ENCODE data around the gene ASB1.

The ASB1 gene

GRCh38 chr2:238483656-238484055 is 56.9 kb downstream of the ASB1 start:
- no peak overlapping the region for H3K9ac ChIP-seq (ENCODE audit: insufficient read length)
- H3K9me3 ChIP-seq (ENCODE audit: low read depth, low read length): no peaks in the 10 kb centered on the region
- TF ChIP-seq EZH2 (IDR thresholded peaks at IDR 0.05) (no peak), FOXP2 (optimal IDR thresholded peaks at IDR 0.05; ENCODE audit: control extremely low read depth, extremely low read length, insufficient read depth) (no peak), POLR2AphosphoS5 (IDR thresholded peaks at IDR 0.05; ENCODE audit: borderline replicate concordance, low read depth, low read length) (no peak)
- DNase-seq (ENCODE audit: low read depth, low spot score): no peak
- no peak overlapping the region for H3K27ac ChIP-seq
- H3K4me3 ChIP-seq: no peak overlapping the region
- H3K36me3 ChIP-seq (ENCODE audit: insufficient read depth, low read length): no peaks in the 10 kb centered on the region

GRCh38 chr2:238484522-238485452 is 58.1 kb downstream of the ASB1 start:
- TF ChIP-seq EZH2 (IDR thresholded peaks at IDR 0.05): no peak
- no peak for TF ChIP-seq FOXP2 (optimal IDR thresholded peaks at IDR 0.05; ENCODE audit: control extremely low read depth, extremely low read length, insufficient read depth)
- TF ChIP-seq POLR2AphosphoS5 (IDR thresholded peaks at IDR 0.05; ENCODE audit: borderline replicate concordance, low read depth, low read length): no peak

GRCh38 chr2:238486123-238486848 is 59.6 kb downstream of the ASB1 start:
- Histone ChIP-seq H3K27ac (no peak overlapping the region), H3K9me3 (ENCODE audit: low read depth, low read length) (no peaks in the 10 kb centered on the region), H3K36me3 (ENCODE audit: insufficient read depth, low read length) (no peaks in the 10 kb centered on the region), H3K4me3 (no peak overlapping the region), H3K9ac (ENCODE audit: insufficient read length) (no peak overlapping the region)
- no peak for DNase-seq (ENCODE audit: low read depth, low spot score)
- no peak for TF ChIP-seq EZH2 (IDR thresholded peaks at IDR 0.05)
- TF ChIP-seq POLR2AphosphoS5 (IDR thresholded peaks at IDR 0.05; ENCODE audit: borderline replicate concordance, low read depth, low read length): no peak
- TF ChIP-seq FOXP2 (optimal IDR thresholded peaks at IDR 0.05; ENCODE audit: control extremely low read depth, extremely low read length, insufficient read depth): no peak

More at GRCh38 chr2:238484522-238485452, 58.1 kb downstream of the ASB1 start:
- no peak overlapping the region for H3K27ac ChIP-seq
- no peak for DNase-seq (ENCODE audit: low read depth, low spot score)
- no peaks in the 10 kb centered on the region for H3K36me3 ChIP-seq (ENCODE audit: insufficient read depth, low read length)
- H3K4me3 ChIP-seq: no peak overlapping the region
- no peaks in the 10 kb centered on the region for H3K9me3 ChIP-seq (ENCODE audit: low read depth, low read length)
- H3K9ac ChIP-seq (ENCODE audit: insufficient read length): no peak overlapping the region

DNA sequence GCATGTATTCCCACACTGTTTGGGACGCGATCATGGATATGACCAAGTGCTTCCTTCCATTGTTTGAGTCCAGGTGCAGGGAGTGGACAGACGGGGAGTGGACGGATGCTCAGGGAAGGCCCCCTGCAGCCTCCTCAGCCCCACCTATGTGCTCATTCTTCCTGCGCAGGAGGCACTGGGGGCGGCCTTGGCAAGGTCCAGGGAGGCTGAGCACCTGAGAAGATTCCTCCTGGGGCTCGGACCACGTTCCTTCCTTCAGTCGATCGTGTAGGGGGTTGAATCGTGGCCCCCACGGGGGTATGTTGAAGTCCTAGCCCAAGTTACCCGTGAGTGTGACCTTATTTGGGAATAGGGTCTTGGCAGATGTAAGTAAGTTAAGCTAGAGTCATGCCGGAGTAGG is 60.4 kb downstream of the ASB1 start:
- H3K36me3 ChIP-seq (ENCODE audit: insufficient read depth, low read length): no peaks in the 10 kb centered on the region
- TF ChIP-seq FOXP2 (optimal IDR thresholded peaks at IDR 0.05; ENCODE audit: control extremely low read depth, extremely low read length, insufficient read depth) (no peak), POLR2AphosphoS5 (IDR thresholded peaks at IDR 0.05; ENCODE audit: borderline replicate concordance, low read depth, low read length) (no peak), EZH2 (IDR thresholded peaks at IDR 0.05) (no peak)
- no peaks in the 10 kb centered on the region for H3K9me3 ChIP-seq (ENCODE audit: low read depth, low read length)
- no peak overlapping the region for H3K9ac ChIP-seq (ENCODE audit: insufficient read length)
- no peak overlapping the region for H3K27ac ChIP-seq
- no peak for DNase-seq (ENCODE audit: low read depth, low spot score)
- no peak overlapping the region for H3K4me3 ChIP-seq

- no peak overlapping the region for H3K9ac ChIP-seq (ENCODE audit: insufficient read length)
- no peak overlapping the region for H3K27ac ChIP-seq
- TF ChIP-seq EZH2 (IDR thresholded peaks at IDR 0.05): no peak
- TF ChIP-seq POLR2AphosphoS5 (IDR thresholded peaks at IDR 0.05; ENCODE audit: borderline replicate concordance, low read depth, low read length): no peak
- no peak for TF ChIP-seq FOXP2 (optimal IDR thresholded peaks at IDR 0.05; ENCODE audit: control extremely low read depth, extremely low read length, insufficient read depth)
- H3K36me3 ChIP-seq (ENCODE audit: insufficient read depth, low read length): no peaks in the 10 kb centered on the region
- no peaks in the 10 kb centered on the region for H3K9me3 ChIP-seq (ENCODE audit: low read depth, low read length)
- no peak overlapping the region for H3K4me3 ChIP-seq
- DNase-seq (ENCODE audit: low read depth, low spot score): no peak
Measured at GRCh38 chr2:238487652-238488346, 61.1 kb downstream of the ASB1 start.

DNA sequence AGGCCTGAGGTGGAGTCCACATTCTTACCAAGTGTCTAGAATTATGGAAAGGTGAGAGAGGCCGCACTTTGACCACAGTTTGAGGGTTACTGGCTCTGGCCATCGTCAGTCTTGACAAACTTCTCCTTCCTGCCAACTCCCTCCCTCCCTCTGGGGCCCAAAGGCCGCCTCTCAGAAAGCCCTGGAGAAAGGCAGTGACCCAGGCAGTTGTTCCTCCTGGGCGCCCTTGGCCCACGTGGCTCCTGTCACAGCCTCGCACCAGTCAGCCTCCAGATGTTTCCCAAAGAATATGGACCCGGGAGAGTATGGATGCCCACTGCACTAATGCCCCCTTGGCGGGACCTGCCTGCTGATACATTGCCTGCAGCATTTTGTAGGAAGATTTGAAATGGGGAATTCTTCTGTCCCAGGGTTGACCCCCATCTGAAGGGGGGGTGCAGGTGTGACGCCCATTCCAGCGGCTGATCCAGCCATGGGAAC is 61.7 kb downstream of the ASB1 start:
- no peaks in the 10 kb centered on the region for H3K9me3 ChIP-seq (ENCODE audit: low read depth, low read length)
- no peak overlapping the region for H3K4me3 ChIP-seq
- no peak overlapping the region for H3K27ac ChIP-seq
- TF ChIP-seq FOXP2 (optimal IDR thresholded peaks at IDR 0.05; ENCODE audit: control extremely low read depth, extremely low read length, insufficient read depth) (no peak), POLR2AphosphoS5 (IDR thresholded peaks at IDR 0.05; ENCODE audit: borderline replicate concordance, low read depth, low read length) (no peak), EZH2 (IDR thresholded peaks at IDR 0.05) (no peak)
- no peak for DNase-seq (ENCODE audit: low read depth, low spot score)
- H3K36me3 ChIP-seq (ENCODE audit: insufficient read depth, low read length): no peaks in the 10 kb centered on the region
- no peak overlapping the region for H3K9ac ChIP-seq (ENCODE audit: insufficient read length)

- TF ChIP-seq FOXP2 (optimal IDR thresholded peaks at IDR 0.05; ENCODE audit: control extremely low read depth, extremely low read length, insufficient read depth) (no peak), EZH2 (IDR thresholded peaks at IDR 0.05) (no peak), POLR2AphosphoS5 (IDR thresholded peaks at IDR 0.05; ENCODE audit: borderline replicate concordance, low read depth, low read length) (no peak)
- no peak for DNase-seq (ENCODE audit: low read depth, low spot score)
- Histone ChIP-seq H3K36me3 (ENCODE audit: insufficient read depth, low read length) (no peaks in the 10 kb centered on the region), H3K9ac (ENCODE audit: insufficient read length) (no peak overlapping the region), H3K9me3 (ENCODE audit: low read depth, low read length) (no peaks in the 10 kb centered on the region), H3K4me3 (no peak overlapping the region), H3K27ac (no peak overlapping the region)
Measured at GRCh38 chr2:238489431-238489830, 62.7 kb downstream of the ASB1 start.

- Histone ChIP-seq H3K4me3 (no peak overlapping the region), H3K36me3 (ENCODE audit: insufficient read depth, low read length) (no peaks in the 10 kb centered on the region), H3K9me3 (ENCODE audit: low read depth, low read length) (no peaks in the 10 kb centered on the region), H3K27ac (no peak overlapping the region), H3K9ac (ENCODE audit: insufficient read length) (no peak overlapping the region)
- no peak for DNase-seq (ENCODE audit: low read depth, low spot score)
- no peak for TF ChIP-seq EZH2 (IDR thresholded peaks at IDR 0.05)
- no peak for TF ChIP-seq POLR2AphosphoS5 (IDR thresholded peaks at IDR 0.05; ENCODE audit: borderline replicate concordance, low read depth, low read length)
- TF ChIP-seq FOXP2 (optimal IDR thresholded peaks at IDR 0.05; ENCODE audit: control extremely low read depth, extremely low read length, insufficient read depth): no peak
Measured at GRCh38 chr2:238489896-238490295, 63.2 kb downstream of the ASB1 start.
